ENCODE measurements around the gene RAB40B.

- TF ChIP-seq POLR2A (IDR thresholded peaks at IDR 0.05), result no peak
- no peak for TF ChIP-seq CTCF (IDR thresholded peaks at IDR 0.05)
Measured at GRCh38 chr17:82663381-82664275, 34.9 kb downstream of the RAB40B start.

Data from vagina (tissue), 2 donors.